Adrenal gland (tissue), 19 donors: ENCODE measurements around the gene MIS18BP1. TPM values are rescaled to one million over a fixed set of nuclear protein-coding genes. Genes with fewer than 3 reads are reported as not detected.
"Not testable (repeated sequence)": the region's sequence is repeated elsewhere in the genome, so short reads cannot be mapped to it uniquely, and the experiment has no call there.

Experiments
- DNase-seq, 7 donors: peaks; one replicate each; pipeline ENCODE4 v3.0.0-alpha.2; 2019 to 2020
- H3K27ac ChIP-seq, 5 donors: fragments of 200-600 bp; sonication (generic) in 4 of 5; 1 replicate in 3 of 5; 2 replicates in 2 of 5; pipeline versions ENCODE4 v1.5.1 to v1.8.0; 2016 to 2020; ENCODE audit warnings: mild to moderate bottlenecking in 1 of 5
- H3K27me3 ChIP-seq: fragments of 200-600 bp; 2 replicates; pipeline ENCODE4 v1.8.0; 2021
- H3K36me3 ChIP-seq, 2 donors: fragments of 200-600 bp; replicated peaks in 1 of 2; 1 replicate in 1 of 2; 2 replicates in 1 of 2; pipeline versions ENCODE4 v1.5.1 to v1.8.0; 2018 to 2022
- H3K4me1 ChIP-seq, 2 donors: fragments of 200-600 bp; replicated peaks in 1 of 2; 1 replicate in 1 of 2; 2 replicates in 1 of 2; pipeline versions ENCODE4 v1.5.1 to v1.8.0; 2018 to 2021
- H3K4me3 ChIP-seq, 4 donors: fragments of 200-600 bp; sonication (generic) in 3 of 4; one replicate each; pipeline ENCODE4 v1.5.1; 2016 to 2018
- H3K9me3 ChIP-seq, 3 donors: fragments of 200-600 bp; sonication (generic) in 1 of 3; replicated peaks in 1 of 3; 1 replicate in 2 of 3; 2 replicates in 1 of 3; pipeline versions ENCODE4 v1.5.1 to v1.8.0; 2016 to 2021
- POLR2A ChIP-seq, 2 donors: fragments of 450-650 bp; IDR thresholded peaks; one replicate each; pipeline ENCODE4 v1.6.1; 2017; ENCODE audit warnings: antibody characterized with exemption in 2 of 2, mild to moderate bottlenecking in 2 of 2, moderate library complexity in 1 of 2
- WGBS, 4 donors: extraction: QIAGEN DNeasy Blood & Tissue Kit in 2 of 4; methylation state at CpG; one replicate each; pipeline versions ENCODE4 v1.1.5 to v1.1.7; 2013 to 2017; 5-methylcytosine and 5-hydroxymethylcytosine counted together
- intact Hi-C, 2 donors: fragments of 100-400 bp; cut with DNase I; formaldehyde crosslinking; loops; one replicate each; pipeline versions ENCODE4 v1.14.1 to v1.15.0; 2022 to 2023
- long read RNA-seq, 10 donors: library from polyadenylated mRNA in 3 of 10; unstranded in 2 of 10; stranded (forward) in 1 of 10; transcript quantifications; one replicate each; pipeline ENCODE4 v2.0.0 and lab custom pipeline, GENCODE V29; 2021 to 2026
- polyA plus RNA-seq, 3 donors: library from polyadenylated mRNA; stranded (reverse); fragments of 200-250 nt in 2 of 3; fragments of 350-450 nt in 1 of 3; fragmentation: Illumina TruSeq in 1 of 3; extraction: RNeasy Lipid Tissue Mini Kit (QIAGEN cat#74804) in 1 of 3; gene quantifications; one replicate each; pipeline ENCODE4 v1.2.3, GENCODE V29; 2013 to 2014
- total RNA-seq, 9 donors: library from RNA; depleted of rRNA in 4 of 9; stranded (reverse); fragments of >200 nt in 4 of 9; fragments of 120-200 nt in 1 of 9; fragmentation: NEBNext Ultra II Directional in 1 of 9; extraction: Animal tissue kit (Norgen Biotek cat#: 25700) in 1 of 9; gene quantifications; one replicate each; pipeline versions ENCODE4 v1.1.0 to v1.2.4, GENCODE V29; 2013 to 2023
- TF ChIP-seq, protein P1 (sequence below), 6 experiments: fragments of 450-650 bp in 4 of 6; fragments of 200-600 bp in 2 of 6; sonication (generic) in 1 of 6; IDR thresholded peaks; 1 replicate in 5 of 6; 2 replicates in 1 of 6; pipeline versions ENCODE4 v1.5.1 to v1.8.0; 2016 to 2021; ENCODE audit warnings: antibody characterized with exemption in 6 of 6, mild to moderate bottlenecking in 2 of 6, moderate library complexity in 1 of 6
- donor health status: healthy with polysubstance abuse.
- donor health status: Bipolar disorder and iron deficiency.
- donor health status: DM: yes; HTN: yes; CAD: no.
- donor health status: DM: no; HTN: no; CAD: no.
- donor health status: DM: no; HTN: no; CAD: no.
- donor health status: DM: yes; HTN: yes; CAD: no.

MIS18BP1 gene
- total RNA-seq (10 to 100 TPM in 7 of 9 donors, 1 to 10 TPM in 2; 8.7 to 37.9 (median 14.0) TPM), polyA plus RNA-seq (1 to 10 TPM; 3.3 to 9.2 (median 4.5) TPM)
- long read RNA-seq, donor 1 = 0 reads
- long read RNA-seq, donor 2, transcript MIS18BP1-206 (3 exons, 793 nt) = major isoform, 8 of 9 reads
- long read RNA-seq, donor 2, partial matches to known transcripts = 0 of 9 reads
- long read RNA-seq, donor 2, other reads (novel, unspliced or antisense) = 0 of 9 reads
- long read RNA-seq, donor 3, partial matches to known transcripts = 0 of 1 reads
- long read RNA-seq, donor 3, other reads (novel, unspliced or antisense) = 0 of 1 reads
- long read RNA-seq, donor 4, partial matches to known transcripts = 6 of 9 reads
- long read RNA-seq, donor 4, other reads (novel, unspliced or antisense) = 1 of 9 reads
- long read RNA-seq, donor 5, full-length matches to known transcripts = 4 of 6 reads
- long read RNA-seq, donor 5, partial matches to known transcripts = 1 of 6 reads
- long read RNA-seq, donor 5, other reads (novel, unspliced or antisense) = 1 of 6 reads
- long read RNA-seq, donor 6, partial matches to known transcripts = 6 of 6 reads
- long read RNA-seq, donor 6, other reads (novel, unspliced or antisense) = 0 of 6 reads
- long read RNA-seq, donor 7, partial matches to known transcripts = 0 of 3 reads
- long read RNA-seq, donor 7, other reads (novel, unspliced or antisense) = 0 of 3 reads
- long read RNA-seq, donor 8, partial matches to known transcripts = 0 of 4 reads
- long read RNA-seq, donor 8, other reads (novel, unspliced or antisense) = 0 of 4 reads
- long read RNA-seq, donor 9, partial matches to known transcripts = 0 of 4 reads
- long read RNA-seq, donor 9, other reads (novel, unspliced or antisense) = 0 of 4 reads
- long read RNA-seq, donor 10, partial matches to known transcripts = 0 of 1 reads
- long read RNA-seq, donor 10, other reads (novel, unspliced or antisense) = 0 of 1 reads

DNA sequence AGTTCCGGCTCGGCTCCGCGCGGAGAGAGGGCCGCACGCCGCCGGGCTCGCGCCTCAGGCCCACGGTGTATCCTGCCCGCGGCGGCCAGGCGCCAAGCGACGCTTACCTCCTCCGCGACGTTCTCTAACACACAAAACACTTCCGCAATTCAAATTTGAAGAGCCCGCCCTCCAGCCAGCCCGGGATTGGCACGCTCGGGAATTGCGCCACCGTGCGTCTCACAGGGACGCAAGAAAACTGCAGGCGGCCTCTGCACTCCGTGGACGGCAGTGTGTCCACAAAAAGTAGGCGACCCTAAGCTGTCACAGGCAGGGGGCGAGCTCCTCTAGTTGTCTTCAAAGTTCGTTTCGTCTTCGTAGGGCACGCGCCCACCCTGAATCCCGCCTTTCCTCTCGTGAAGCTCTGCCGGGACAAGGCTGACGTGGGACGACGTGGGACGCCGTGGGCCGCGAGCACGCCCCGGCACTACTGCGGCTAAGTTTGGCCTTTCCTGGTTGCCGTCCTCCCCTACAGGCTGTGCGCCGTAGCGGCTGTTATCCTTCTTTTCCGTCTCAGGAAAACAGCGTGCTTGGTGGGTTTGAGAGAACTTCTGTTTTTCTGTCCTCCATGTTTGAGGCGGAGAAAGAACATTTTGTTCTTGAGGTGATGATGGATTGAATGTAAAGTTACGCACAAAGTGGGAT, at the start of gene MIS18BP1:
Gene MIS18BP1, minus strand, starts transcription at position 133 of the 684 bp plus-strand sequence. CDS start 5,916 bp downstream, outside the sequence.
- intact Hi-C loops = loop anchor here in 1 of 2 donors (10.0 kb wide), 1 partner anchor 118 kb away; the partner anchor contains the start of genes FANCM and FKBP3
- TF ChIP-seq POLR2A (IDR thresholded peaks at IDR 0.05) = peak; percentile 26 to 71
- TF ChIP-seq, protein P1, sequence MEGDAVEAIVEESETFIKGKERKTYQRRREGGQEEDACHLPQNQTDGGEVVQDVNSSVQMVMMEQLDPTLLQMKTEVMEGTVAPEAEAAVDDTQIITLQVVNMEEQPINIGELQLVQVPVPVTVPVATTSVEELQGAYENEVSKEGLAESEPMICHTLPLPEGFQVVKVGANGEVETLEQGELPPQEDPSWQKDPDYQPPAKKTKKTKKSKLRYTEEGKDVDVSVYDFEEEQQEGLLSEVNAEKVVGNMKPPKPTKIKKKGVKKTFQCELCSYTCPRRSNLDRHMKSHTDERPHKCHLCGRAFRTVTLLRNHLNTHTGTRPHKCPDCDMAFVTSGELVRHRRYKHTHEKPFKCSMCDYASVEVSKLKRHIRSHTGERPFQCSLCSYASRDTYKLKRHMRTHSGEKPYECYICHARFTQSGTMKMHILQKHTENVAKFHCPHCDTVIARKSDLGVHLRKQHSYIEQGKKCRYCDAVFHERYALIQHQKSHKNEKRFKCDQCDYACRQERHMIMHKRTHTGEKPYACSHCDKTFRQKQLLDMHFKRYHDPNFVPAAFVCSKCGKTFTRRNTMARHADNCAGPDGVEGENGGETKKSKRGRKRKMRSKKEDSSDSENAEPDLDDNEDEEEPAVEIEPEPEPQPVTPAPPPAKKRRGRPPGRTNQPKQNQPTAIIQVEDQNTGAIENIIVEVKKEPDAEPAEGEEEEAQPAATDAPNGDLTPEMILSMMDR (IDR thresholded peaks at IDR 0.05) = peak; percentile 49 to 88 (median 66)
- 1 to 3% (median 1%) methylated on average over 21 to 61 of the region's 61 CpGs for WGBS, 4 donors
- Histone ChIP-seq H3K27me3 (no peaks in the 10 kb centered on the region), H3K9me3 (peaks cover 0 to 13% (median 0%) of the 10 kb centered on the region in 3 donors), H3K27ac (peak within 1 kb of the TSS; percentile 76 to 92 (median 92)), H3K4me1 (peaks cover 0 to 25% of the 10 kb centered on the region in 2 donors), H3K4me3 (peak within 1 kb of the TSS in 3 of 4 donors; percentile 37 to 75 (median 41)), H3K36me3 (no peaks in the 10 kb centered on the region)
- peak; percentile 95 to 98 (median 97) for DNase-seq

DNA sequence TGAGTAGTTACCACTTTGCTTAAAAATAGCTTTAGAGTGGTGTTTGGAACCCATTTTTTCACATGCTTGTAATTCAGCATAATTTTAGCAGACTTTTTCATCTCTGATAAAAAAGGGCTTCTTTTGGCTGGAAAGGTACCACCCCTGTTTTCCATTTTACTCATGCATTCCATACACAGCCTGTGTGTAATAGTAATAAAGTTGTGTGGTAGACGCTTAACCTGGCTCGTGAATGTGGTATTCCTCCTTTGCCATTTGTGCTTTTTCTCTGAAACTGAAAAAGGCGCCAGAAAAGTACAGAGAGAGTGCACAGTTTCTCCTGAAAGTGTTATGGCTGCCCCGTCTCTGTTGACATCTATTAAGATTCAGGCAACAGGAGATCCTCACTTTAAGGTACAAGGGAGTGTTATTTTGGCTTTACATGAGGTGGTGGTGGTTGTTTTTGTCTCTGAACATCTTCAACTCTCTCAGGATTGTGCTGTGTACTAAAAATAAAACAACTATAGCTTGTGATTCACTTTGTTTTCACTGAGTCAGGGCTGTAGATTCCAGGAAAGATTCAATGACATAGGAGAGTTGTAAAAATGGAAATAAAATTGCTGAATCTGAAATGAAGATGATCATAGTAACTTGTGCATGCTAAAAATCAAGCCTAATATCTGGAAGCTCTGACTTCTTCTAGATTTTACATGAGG, 45.6 kb upstream of the MIS18BP1 start:
- Histone ChIP-seq H3K36me3 (no peaks in the 10 kb centered on the region), H3K4me1 (no peaks in the 10 kb centered on the region), H3K9me3 (no peaks in the 10 kb centered on the region), H3K27me3 (no peaks in the 10 kb centered on the region), H3K4me3 (no peak overlapping the region), H3K27ac (no peak overlapping the region)
- DNase-seq = no peak
- WGBS, 4 donors = 61 to 82% (median 78%) methylated on average over 4 of the region's 4 CpGs
- intact Hi-C loops = loop anchor here in 1 of 2 donors (10.0 kb wide), 1 partner anchor 226 kb away; no protein-coding TSS in a partner anchor
- TF ChIP-seq, protein P1 (IDR thresholded peaks at IDR 0.05) = no peak

DNA sequence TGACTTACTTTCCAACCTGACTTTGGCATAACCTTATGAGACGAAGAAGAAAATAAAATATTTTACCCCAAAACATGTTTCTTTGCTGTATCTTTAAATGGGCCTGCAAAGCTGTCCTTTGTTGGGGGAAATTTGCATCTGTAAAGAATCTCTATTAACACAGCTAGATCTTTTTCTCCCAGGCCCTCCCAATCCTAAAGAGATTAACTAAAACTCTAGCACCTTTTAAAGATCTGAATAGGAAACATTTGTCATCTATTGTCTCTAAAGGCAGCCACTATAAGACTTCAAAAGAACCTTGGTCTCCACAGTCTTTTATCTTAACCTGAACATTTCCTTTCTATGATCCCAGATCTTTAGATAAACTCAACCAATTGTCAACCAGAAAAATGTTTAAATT, 41.8 kb upstream of the MIS18BP1 start:
- intact Hi-C loops = loop anchor here in 1 of 2 donors (10.0 kb wide), 1 partner anchor 230 kb away; no protein-coding TSS in a partner anchor

DNA sequence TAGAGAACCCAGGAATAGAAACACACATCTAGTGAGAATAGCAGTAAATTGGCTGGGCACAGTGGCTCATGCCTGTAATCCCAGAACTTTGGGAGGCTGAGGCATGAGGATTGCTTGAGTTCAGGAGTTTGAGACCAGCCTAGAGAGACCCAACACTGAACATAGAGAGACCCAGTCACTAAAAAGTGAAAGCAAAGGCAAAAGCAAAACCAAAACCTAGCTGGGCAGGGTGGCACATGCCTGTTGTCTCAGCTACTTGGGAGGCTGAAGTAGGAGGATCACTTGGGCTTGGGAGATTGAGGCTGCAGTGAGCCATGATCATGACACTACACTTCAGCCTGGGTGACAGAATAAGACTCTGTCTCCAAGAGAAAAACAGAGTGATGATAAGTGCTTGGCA, 37.5 kb upstream of the MIS18BP1 start:
- no peaks in the 10 kb centered on the region for H3K9me3 ChIP-seq
- no peak overlapping the region for H3K4me3 ChIP-seq
- intact Hi-C loops = loop anchor here in 1 of 2 donors (10.0 kb wide), 1 partner anchor 234 kb away; no protein-coding TSS in a partner anchor
- no peak for DNase-seq
- no peak for TF ChIP-seq POLR2A (IDR thresholded peaks at IDR 0.05)
- TF ChIP-seq, protein P1 (IDR thresholded peaks at IDR 0.05) = no peak
- no peaks in the 10 kb centered on the region for H3K36me3 ChIP-seq
- H3K27me3 ChIP-seq = no peaks in the 10 kb centered on the region
- no peak overlapping the region for H3K27ac ChIP-seq
- no peaks in the 10 kb centered on the region for H3K4me1 ChIP-seq

More for the DNA sequence above, 41.8 kb upstream of the MIS18BP1 start:
- H3K4me3 ChIP-seq, H3K9me3 ChIP-seq, H3K36me3 ChIP-seq, H3K27ac ChIP-seq, DNase-seq, H3K27me3 ChIP-seq, H3K4me1 ChIP-seq: not testable (repeated sequence)
- WGBS, 4 donors = 58 to 87% (median 81%) methylated on average over 1 of the region's 1 CpG
